ENCODE measurements around the gene GDI1. TPM values are rescaled to one million over a fixed set of nuclear protein-coding genes. Genes with fewer than 3 reads are reported as not detected.
A peak's percentile ranks its signal among the peaks of the same experiment; 100 is the strongest.

The GDI1 gene
- polyA plus RNA-seq, 3 donors: 15.8 to 398 (median 21.3) TPM

- Histone ChIP-seq H3K27me3 (ENCODE audit: control insufficient read depth in 2 of 2, insufficient read depth in 2 of 2, low read length in 2 of 2) (no peaks in the 10 kb centered on the region), H3K9ac (ENCODE audit: insufficient read depth, low read length, poor library complexity, severe bottlenecking) (no peak overlapping the region), H3K79me2 (ENCODE audit: insufficient read depth, low read length) (peaks cover 10% of the 10 kb centered on the region), H4K20me1 (ENCODE audit: insufficient read depth, low read length) (peaks cover 9% of the 10 kb centered on the region), H3K4me1 (ENCODE audit: control insufficient read depth in 1 of 2, insufficient read depth in 2 of 2, low read length in 2 of 2) (peaks cover 15 to 20% of the 10 kb centered on the region in 2 donors), H3K4me2 (replicated peaks; ENCODE audit: extremely low read depth, low read length, poor library complexity, severe bottlenecking) (no peak overlapping the region), H3K27ac (ENCODE audit: low read depth in 1 of 2, low read length in 2 of 2) (no peak overlapping the region), H2AFZ (ENCODE audit: insufficient read depth, low read depth, low read length, poor library complexity, severe bottlenecking) (no peak overlapping the region), H3K4me3 (replicated peaks in 1 of 3; ENCODE audit: low read depth in 2 of 3, low read length in 3 of 3) (no peak overlapping the region), H3K36me3 (replicated peaks in 1 of 2; ENCODE audit: control insufficient read depth in 1 of 2, insufficient read depth in 2 of 2, low read length in 2 of 2) (peaks cover 48 to 54% of the 10 kb centered on the region in 2 donors), H3K9me3 (replicated peaks in 1 of 2; ENCODE audit: control insufficient read depth in 1 of 2, insufficient read depth in 1 of 2, low read length in 2 of 2) (no peaks in the 10 kb centered on the region)
- Mint-ChIP-seq H3K9me3 (peaks cover 0 to 4% (median 0%) of the 10 kb centered on the region in 7 donors), H3K27ac (peak overlapping the region in 2 of 7 donors; percentile 46 to 64), H3K4me3 (no peak overlapping the region), H3K4me1 (peaks cover 10% of the 10 kb centered on the region), H3K27me3 (ENCODE audit: low read depth in 3 of 3) (peaks cover 0 to 15% (median 0%) of the 10 kb centered on the region in 3 donors), H3K36me3 (peaks cover 51 to 64% of the 10 kb centered on the region in 2 donors)
- intact Hi-C loops (cut with micrococcal nuclease): no loop called here
- no peak for TF ChIP-seq CTCF (IDR thresholded peaks at IDR 0.05)
- no peak for DNase-seq
- WGBS (ENCODE audit: insufficient coverage): 100% methylated on average over 3 of the region's 12 CpGs
Measured at GRCh38 chrX:154446430-154446829, 9.5 kb downstream of the GDI1 start.

- H3K4me3 Mint-ChIP-seq: no peak overlapping the region
- no peak overlapping the region for H3K27ac Mint-ChIP-seq
- H3K4me1 Mint-ChIP-seq: peaks cover 7% of the 10 kb centered on the region
- Histone ChIP-seq H3K36me3 (replicated peaks in 1 of 2; ENCODE audit: control insufficient read depth in 1 of 2, insufficient read depth in 2 of 2, low read length in 2 of 2) (peaks cover 40 to 45% of the 10 kb centered on the region in 2 donors), H2AFZ (ENCODE audit: insufficient read depth, low read depth, low read length, poor library complexity, severe bottlenecking) (no peak overlapping the region), H3K4me1 (ENCODE audit: control insufficient read depth in 1 of 2, insufficient read depth in 2 of 2, low read length in 2 of 2) (peaks cover 13 to 17% of the 10 kb centered on the region in 2 donors), H3K4me2 (replicated peaks; ENCODE audit: extremely low read depth, low read length, poor library complexity, severe bottlenecking) (no peak overlapping the region), H4K20me1 (ENCODE audit: insufficient read depth, low read length) (peaks cover 9% of the 10 kb centered on the region), H3K4me3 (replicated peaks in 1 of 3; ENCODE audit: low read depth in 2 of 3, low read length in 3 of 3) (no peak overlapping the region), H3K9ac (ENCODE audit: insufficient read depth, low read length, poor library complexity, severe bottlenecking) (no peak overlapping the region), H3K79me2 (ENCODE audit: insufficient read depth, low read length) (peaks cover 10% of the 10 kb centered on the region), H3K27me3 (ENCODE audit: control insufficient read depth in 2 of 2, insufficient read depth in 2 of 2, low read length in 2 of 2) (no peaks in the 10 kb centered on the region), H3K9me3 (replicated peaks in 1 of 2; ENCODE audit: control insufficient read depth in 1 of 2, insufficient read depth in 1 of 2, low read length in 2 of 2) (no peaks in the 10 kb centered on the region), H3K27ac (ENCODE audit: low read depth in 1 of 2, low read length in 2 of 2) (no peak overlapping the region)
- WGBS (ENCODE audit: insufficient coverage): 100% methylated on average over 7 of the region's 14 CpGs
- peaks cover 0 to 4% (median 0%) of the 10 kb centered on the region in 7 donors for H3K9me3 Mint-ChIP-seq
- DNase-seq: no peak
- H3K36me3 Mint-ChIP-seq: peaks cover 52 to 64% of the 10 kb centered on the region in 2 donors
- intact Hi-C loops (cut with micrococcal nuclease): no loop called here
- TF ChIP-seq CTCF (IDR thresholded peaks at IDR 0.05): no peak
- peaks cover 0 to 15% (median 0%) of the 10 kb centered on the region in 3 donors for H3K27me3 Mint-ChIP-seq (ENCODE audit: low read depth in 3 of 3)
Measured at GRCh38 chrX:154448484-154448883, 11.5 kb downstream of the GDI1 start.
